Spleen (tissue), 11 donors: ENCODE measurements around the gene COL17A1. TPM values are rescaled to one million over a fixed set of nuclear protein-coding genes. Genes with fewer than 3 reads are reported as not detected.

Source experiments
- DNase-seq: peaks from one replicate; pipeline ENCODE4 v3.0.0-alpha.2; 2020
- H3K27ac ChIP-seq, 8 donors: fragments of 200-600 bp; sonication (generic) in 7 of 8; 1 replicate in 4 of 8; 2 replicates in 4 of 8; pipeline versions ENCODE4 v1.5.0 to v1.8.0; 2016 to 2021; ENCODE audit warnings: inconsistent platforms in 4 of 8, mild to moderate bottlenecking in 4 of 8, moderate library complexity in 1 of 8
- H3K27me3 ChIP-seq, 7 donors: fragments of 200-600 bp; sonication (generic) in 6 of 7; replicated peaks in 1 of 7; 1 replicate in 4 of 7; 2 replicates in 3 of 7; pipeline versions ENCODE4 v1.5.0 to v1.8.0; 2016 to 2021; ENCODE audit warnings: inconsistent platforms in 3 of 7, mild to moderate bottlenecking in 1 of 7
- H3K36me3 ChIP-seq, 6 donors: fragments of 200-600 bp; sonication (generic) in 5 of 6; 1 replicate in 4 of 6; 2 replicates in 2 of 6; pipeline versions ENCODE4 v1.5.0 to v1.8.0; 2016 to 2021; ENCODE audit warnings: inconsistent platforms in 2 of 6
- H3K4me1 ChIP-seq, 6 donors: fragments of 200-600 bp; sonication (generic) in 5 of 6; 1 replicate in 3 of 6; 2 replicates in 3 of 6; pipeline versions ENCODE4 v1.5.0 to v1.8.0; 2016 to 2021; ENCODE audit warnings: inconsistent platforms in 3 of 6
- H3K4me3 ChIP-seq, 8 donors: fragments of 200-600 bp; sonication (generic) in 7 of 8; 1 replicate in 4 of 8; 2 replicates in 4 of 8; pipeline versions ENCODE4 v1.5.0 to v1.8.0; 2016 to 2021; ENCODE audit warnings: inconsistent platforms in 4 of 8, mild to moderate bottlenecking in 4 of 8, moderate library complexity in 2 of 8
- H3K9me3 ChIP-seq, 8 donors: fragments of 200-600 bp; sonication (generic) in 7 of 8; 1 replicate in 4 of 8; 2 replicates in 4 of 8; pipeline versions ENCODE4 v1.5.0 to v1.8.0; 2016 to 2021; ENCODE audit warnings: inconsistent platforms in 4 of 8
- POLR2A ChIP-seq, 3 donors: fragments of 450-650 bp; IDR thresholded peaks; one replicate each; pipeline ENCODE4 v1.5.1; 2017; ENCODE audit warnings: antibody characterized with exemption in 3 of 3, mild to moderate bottlenecking in 1 of 3
- POLR2AphosphoS5 ChIP-seq, 3 donors: sonication (generic); formaldehyde crosslinking; IDR thresholded peaks; one replicate each; pipeline ENCODE4 v1.5.1; 2017; ENCODE audit warnings: antibody characterized with exemption in 3 of 3
- WGBS, 5 donors: extraction: QIAGEN DNeasy Blood & Tissue Kit in 3 of 5; methylation state at CpG; one replicate each; pipeline versions ENCODE4 v1.1.5 to v1.1.7; 2013 to 2018; 5-methylcytosine and 5-hydroxymethylcytosine counted together
- intact Hi-C: fragments of 100-400 bp; cut with DNase I; formaldehyde crosslinking; loops from one replicate; pipeline ENCODE4 v1.15.0; 2023; ENCODE audit warnings: low total_unique reads
- polyA plus RNA-seq, 3 donors: library from polyadenylated mRNA; stranded (reverse); fragments of 200-250 nt; gene quantifications; one replicate each; pipeline ENCODE4 v1.2.1, GENCODE V29; 2013
- total RNA-seq, 7 donors: library from RNA; depleted of rRNA in 3 of 7; stranded (reverse); fragments of >200 nt in 3 of 7; fragmentation: NEBNext Ultra II Directional in 4 of 7; extraction: Animal tissue kit (Norgen Biotek cat#: 25700) in 4 of 7; gene quantifications; one replicate each; pipeline versions ENCODE4 v1.1.0 to v1.2.1, GENCODE V29; 2016 to 2021
- TF ChIP-seq, protein P1 (sequence below), 11 experiments: fragments of 200-600 bp in 7 of 11; fragments of 450-650 bp in 4 of 11; sonication (generic) in 4 of 11; IDR thresholded peaks in 8 of 11; conservative IDR thresholded peaks in 3 of 11; 1 replicate in 7 of 11; 2 replicates in 4 of 11; pipeline versions ENCODE4 v1.4.0 to v1.8.0; 2016 to 2021; ENCODE audit warnings: antibody characterized with exemption in 11 of 11, inconsistent platforms in 4 of 11, mild to moderate bottlenecking in 1 of 11
- donor health status: healthy with polysubstance abuse.
- donor health status: DM: no; HTN: no; CAD: no; lungs with moderate emphysema.
- donor health status: DM: no; HTN: no; CAD: no.
- donor health status: Bipolar disorder and iron deficiency.
- donor health status: healthy.
- donor health status: DM: no; HTN: no; CAD: no.
- donor health status: DM: yes; HTN: yes; CAD: no.

The COL17A1 gene
- total and polyA plus RNA-seq, 10 donors, result 0.50 to 5.9 (median 1.8) TPM

DNA sequence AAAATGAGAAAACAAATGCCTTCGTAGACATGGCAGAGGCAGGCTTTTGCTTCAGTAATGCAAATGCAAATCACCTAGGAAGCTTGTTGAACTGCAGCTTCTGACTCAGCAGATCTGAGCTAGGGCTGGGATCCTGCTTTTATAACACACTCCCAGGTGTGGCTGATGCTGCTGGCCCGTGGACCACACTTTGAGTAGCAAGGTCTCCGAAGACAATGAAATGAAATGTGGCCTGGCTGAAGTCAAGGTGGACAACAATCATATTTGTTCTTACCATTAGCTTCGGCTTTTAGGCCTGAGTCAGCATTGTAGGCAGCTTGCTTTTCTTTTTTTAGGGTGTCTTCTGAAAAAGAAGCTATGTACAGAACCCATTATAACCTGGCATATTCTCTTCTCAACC lies 26.3 kb downstream of the COL17A1 start:
- TF ChIP-seq, protein P1, sequence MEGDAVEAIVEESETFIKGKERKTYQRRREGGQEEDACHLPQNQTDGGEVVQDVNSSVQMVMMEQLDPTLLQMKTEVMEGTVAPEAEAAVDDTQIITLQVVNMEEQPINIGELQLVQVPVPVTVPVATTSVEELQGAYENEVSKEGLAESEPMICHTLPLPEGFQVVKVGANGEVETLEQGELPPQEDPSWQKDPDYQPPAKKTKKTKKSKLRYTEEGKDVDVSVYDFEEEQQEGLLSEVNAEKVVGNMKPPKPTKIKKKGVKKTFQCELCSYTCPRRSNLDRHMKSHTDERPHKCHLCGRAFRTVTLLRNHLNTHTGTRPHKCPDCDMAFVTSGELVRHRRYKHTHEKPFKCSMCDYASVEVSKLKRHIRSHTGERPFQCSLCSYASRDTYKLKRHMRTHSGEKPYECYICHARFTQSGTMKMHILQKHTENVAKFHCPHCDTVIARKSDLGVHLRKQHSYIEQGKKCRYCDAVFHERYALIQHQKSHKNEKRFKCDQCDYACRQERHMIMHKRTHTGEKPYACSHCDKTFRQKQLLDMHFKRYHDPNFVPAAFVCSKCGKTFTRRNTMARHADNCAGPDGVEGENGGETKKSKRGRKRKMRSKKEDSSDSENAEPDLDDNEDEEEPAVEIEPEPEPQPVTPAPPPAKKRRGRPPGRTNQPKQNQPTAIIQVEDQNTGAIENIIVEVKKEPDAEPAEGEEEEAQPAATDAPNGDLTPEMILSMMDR (IDR thresholded peaks at IDR 0.05 in 8 of 11, conservative IDR thresholded peaks at IDR 0.05 in 3 of 11), result no peak
- TF ChIP-seq POLR2A (IDR thresholded peaks at IDR 0.05) (no peak), POLR2AphosphoS5 (IDR thresholded peaks at IDR 0.05) (no peak)
- Histone ChIP-seq H3K36me3 (no peaks in the 10 kb centered on the region), H3K27ac (no peak overlapping the region), H3K4me3 (no peak overlapping the region), H3K9me3 (no peaks in the 10 kb centered on the region), H3K27me3 (no peaks in the 10 kb centered on the region), H3K4me1 (no peaks in the 10 kb centered on the region)
- intact Hi-C loops, result no loop called here
- 72 to 79% (median 77%) methylated on average over 4 of the region's 4 CpGs for WGBS, 5 donors
- DNase-seq, result no peak

DNA sequence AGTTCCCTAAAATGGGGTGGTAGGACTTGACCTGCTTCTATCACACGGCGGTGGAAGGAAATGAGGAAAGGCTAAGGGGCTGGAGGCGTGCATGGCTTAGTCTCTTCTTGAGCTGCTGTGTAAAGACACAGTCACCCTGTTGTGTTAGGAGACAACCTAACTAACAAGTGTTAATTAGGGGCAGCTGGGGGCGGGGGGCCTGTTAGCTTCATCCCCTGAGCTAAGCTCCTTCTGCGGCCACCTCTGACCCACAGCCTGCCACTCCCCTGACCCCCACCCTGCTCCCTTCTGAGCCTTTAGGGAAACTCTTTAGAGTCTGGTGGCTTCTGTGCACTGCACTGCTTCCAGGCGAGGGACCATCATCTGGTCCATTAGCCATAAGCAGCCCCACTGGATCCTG lies 28.0 kb downstream of the COL17A1 start:
- no peak overlapping the region for H3K4me3 ChIP-seq

DNA sequence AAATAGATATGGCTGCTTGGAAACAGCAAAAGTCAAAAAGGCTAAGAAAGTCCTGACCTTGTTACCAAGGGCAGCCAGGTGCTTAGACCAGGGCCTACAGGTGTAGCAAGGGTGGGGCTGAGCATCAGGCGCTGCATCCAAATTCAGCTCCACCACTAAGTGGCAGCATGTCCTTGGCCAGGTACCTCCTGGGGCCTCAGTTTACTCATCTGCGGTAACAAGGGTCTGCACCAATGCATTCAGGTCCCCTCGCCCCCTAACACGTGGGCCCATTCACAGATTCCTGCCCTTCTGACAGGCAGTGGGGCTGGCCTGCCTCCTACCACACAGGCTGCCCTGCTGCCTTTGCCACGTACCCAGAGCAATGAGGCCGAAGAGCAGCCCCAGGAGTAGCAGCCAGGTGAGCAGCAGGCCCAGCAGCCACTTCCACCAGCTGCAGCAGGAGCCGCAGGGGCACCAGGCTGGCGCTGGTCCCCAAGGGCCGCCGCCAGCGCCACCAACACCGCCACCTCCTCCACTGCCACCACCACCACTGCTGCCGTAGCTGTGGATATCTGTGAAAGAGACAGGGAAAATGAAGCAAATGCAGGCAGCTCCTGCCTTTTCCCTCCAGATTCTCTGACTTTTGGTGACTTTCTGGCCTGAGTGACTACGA lies 28.9 kb downstream of the COL17A1 start:
- H3K9me3 ChIP-seq, result no peaks in the 10 kb centered on the region
- DNase-seq, result no peak
- H3K36me3 ChIP-seq, result no peaks in the 10 kb centered on the region
- no peak overlapping the region for H3K27ac ChIP-seq
- intact Hi-C loops, result no loop called here
- TF ChIP-seq, protein P1 (IDR thresholded peaks at IDR 0.05 in 8 of 11, conservative IDR thresholded peaks at IDR 0.05 in 3 of 11), result no peak
- TF ChIP-seq POLR2A (IDR thresholded peaks at IDR 0.05), result no peak
- no peak for TF ChIP-seq POLR2AphosphoS5 (IDR thresholded peaks at IDR 0.05)
- no peaks in the 10 kb centered on the region for H3K27me3 ChIP-seq
- 74 to 86% (median 84%) methylated on average over 5 to 14 of the region's 14 CpGs for WGBS, 5 donors
- H3K4me1 ChIP-seq, result no peaks in the 10 kb centered on the region
- H3K4me3 ChIP-seq, result no peak overlapping the region

More for the DNA sequence above, 28.0 kb downstream of the COL17A1 start:
- TF ChIP-seq, protein P1 (IDR thresholded peaks at IDR 0.05 in 8 of 11, conservative IDR thresholded peaks at IDR 0.05 in 3 of 11), result no peak
- no peak for TF ChIP-seq POLR2A (IDR thresholded peaks at IDR 0.05)
- no peak for TF ChIP-seq POLR2AphosphoS5 (IDR thresholded peaks at IDR 0.05)
- H3K4me1 ChIP-seq, result no peaks in the 10 kb centered on the region
- DNase-seq, result no peak
- intact Hi-C loops, result no loop called here
- H3K9me3 ChIP-seq, result no peaks in the 10 kb centered on the region
- no peaks in the 10 kb centered on the region for H3K27me3 ChIP-seq
- no peaks in the 10 kb centered on the region for H3K36me3 ChIP-seq
- no peak overlapping the region for H3K27ac ChIP-seq
- 63 to 77% (median 65%) methylated on average over 6 of the region's 6 CpGs for WGBS, 5 donors

DNA sequence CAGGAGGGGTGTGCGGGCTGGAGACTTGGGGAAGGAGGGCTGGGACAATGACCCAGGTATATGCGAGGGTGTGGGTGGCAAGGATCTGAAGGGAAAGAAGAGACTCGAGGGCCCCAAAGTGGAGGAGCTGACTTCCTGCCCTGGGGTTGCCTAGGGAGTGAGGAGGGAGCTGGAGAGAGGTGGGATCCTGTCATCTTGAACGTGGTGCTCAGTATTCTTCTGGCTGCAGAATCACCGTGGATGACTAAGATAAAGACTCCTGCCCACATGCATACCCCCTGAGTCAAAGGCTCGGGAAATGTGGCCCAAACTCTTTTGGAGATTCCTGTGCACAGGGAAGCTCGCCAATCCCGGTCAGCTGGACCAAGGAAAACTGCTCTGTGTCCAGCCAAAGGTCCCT lies 31.2 kb downstream of the COL17A1 start:
- 71 to 86% (median 79%) methylated on average over 8 of the region's 8 CpGs for WGBS, 5 donors
- no peak overlapping the region for H3K27ac ChIP-seq
- H3K36me3 ChIP-seq, result no peaks in the 10 kb centered on the region
- no peaks in the 10 kb centered on the region for H3K9me3 ChIP-seq
- H3K27me3 ChIP-seq, result no peaks in the 10 kb centered on the region
- DNase-seq, result no peak
- TF ChIP-seq, protein P1 (IDR thresholded peaks at IDR 0.05 in 8 of 11, conservative IDR thresholded peaks at IDR 0.05 in 3 of 11), result no peak
- TF ChIP-seq POLR2A (IDR thresholded peaks at IDR 0.05) (no peak), POLR2AphosphoS5 (IDR thresholded peaks at IDR 0.05) (no peak)
- H3K4me1 ChIP-seq, result peaks cover 0 to 10% (median under 1%) of the 10 kb centered on the region in 6 donors
- intact Hi-C loops, result no loop called here
- no peak overlapping the region for H3K4me3 ChIP-seq
